ENCODE data around the gene CBX1. TPM values are rescaled to one million over a fixed set of nuclear protein-coding genes. Genes with fewer than 3 reads are reported as not detected.

CBX1 gene
- polyA plus RNA-seq, 1 donor (not counting 4 experiments of a cell fraction or from before 2014, with no cell fraction given), result 42.3 TPM

DNA sequence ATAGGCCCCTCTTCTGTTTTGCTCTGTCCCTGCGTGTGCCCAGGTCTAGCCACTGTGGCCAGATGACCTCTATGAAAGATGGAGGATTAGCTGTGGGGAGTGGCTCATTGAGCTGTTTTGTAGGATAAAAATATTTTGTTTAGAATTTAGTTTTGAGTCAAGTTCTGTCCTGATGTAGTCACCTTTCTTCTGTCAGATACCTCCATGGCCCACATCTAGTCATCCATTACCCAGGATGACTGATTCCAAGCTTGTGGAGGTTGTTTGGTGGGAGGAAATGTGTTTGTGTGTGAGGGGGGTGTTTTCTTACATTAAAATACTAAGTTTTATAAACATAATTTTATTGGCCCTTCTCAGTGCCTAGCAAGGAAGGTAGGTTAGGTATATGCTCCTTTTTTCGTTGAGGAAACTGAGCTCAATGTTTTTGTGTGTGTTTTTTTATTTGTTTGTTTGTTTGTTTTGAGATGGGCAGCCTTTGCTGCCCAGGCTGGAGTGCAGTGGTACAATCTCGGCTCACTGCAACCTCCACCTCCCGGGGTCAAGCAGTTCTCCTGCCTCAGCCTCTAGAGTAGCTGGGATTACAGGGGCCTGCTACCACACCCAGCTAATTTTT, 22.6 kb upstream of the CBX1 start:
- no peak for FAIRE-seq
- no peaks in the 10 kb centered on the region for H3K9me1 ChIP-seq (ENCODE audit: control insufficient read depth, extremely low read depth, insufficient read depth, low read length)
- H3K4me2 ChIP-seq (ENCODE audit: control insufficient read depth, extremely low read depth, insufficient read depth, low read depth, low read length), result no peak overlapping the region
- DNase-seq (ENCODE audit: low read depth, low spot score), result no peak
- H3K9me3 ChIP-seq (ENCODE audit: control insufficient read depth, low read depth, low read length), result no peaks in the 10 kb centered on the region
- H2AFZ ChIP-seq (ENCODE audit: control insufficient read depth, low read length), result no peak overlapping the region
- H3K4me1 ChIP-seq (ENCODE audit: control insufficient read depth, extremely low read depth, insufficient read depth, low read length), result peaks cover 18% of the 10 kb centered on the region
- H4K20me1 ChIP-seq (ENCODE audit: control insufficient read depth, extremely low read depth, insufficient read depth, low read length), result no peaks in the 10 kb centered on the region
- H3K79me2 ChIP-seq (ENCODE audit: control insufficient read depth, insufficient read depth, low read length), result no peaks in the 10 kb centered on the region
- no peak overlapping the region for H3K4me3 ChIP-seq (ENCODE audit: control insufficient read depth in 2 of 3, extremely low read depth in 1 of 3, insufficient read depth in 2 of 3, low read depth in 1 of 3, low read length in 3 of 3)
- dilution Hi-C loops (cut with MboI; ENCODE audit: extremely low pct_ligation_motif_present, low sequenced_read_pairs), result no loop called here
- H3K36me3 ChIP-seq (ENCODE audit: control insufficient read depth in 2 of 2, extremely low read depth in 1 of 2, insufficient read depth in 2 of 2, low read length in 2 of 2), result peaks cover 19 to 21% of the 10 kb centered on the region in 2 experiments
- TF ChIP-seq, protein P1, sequence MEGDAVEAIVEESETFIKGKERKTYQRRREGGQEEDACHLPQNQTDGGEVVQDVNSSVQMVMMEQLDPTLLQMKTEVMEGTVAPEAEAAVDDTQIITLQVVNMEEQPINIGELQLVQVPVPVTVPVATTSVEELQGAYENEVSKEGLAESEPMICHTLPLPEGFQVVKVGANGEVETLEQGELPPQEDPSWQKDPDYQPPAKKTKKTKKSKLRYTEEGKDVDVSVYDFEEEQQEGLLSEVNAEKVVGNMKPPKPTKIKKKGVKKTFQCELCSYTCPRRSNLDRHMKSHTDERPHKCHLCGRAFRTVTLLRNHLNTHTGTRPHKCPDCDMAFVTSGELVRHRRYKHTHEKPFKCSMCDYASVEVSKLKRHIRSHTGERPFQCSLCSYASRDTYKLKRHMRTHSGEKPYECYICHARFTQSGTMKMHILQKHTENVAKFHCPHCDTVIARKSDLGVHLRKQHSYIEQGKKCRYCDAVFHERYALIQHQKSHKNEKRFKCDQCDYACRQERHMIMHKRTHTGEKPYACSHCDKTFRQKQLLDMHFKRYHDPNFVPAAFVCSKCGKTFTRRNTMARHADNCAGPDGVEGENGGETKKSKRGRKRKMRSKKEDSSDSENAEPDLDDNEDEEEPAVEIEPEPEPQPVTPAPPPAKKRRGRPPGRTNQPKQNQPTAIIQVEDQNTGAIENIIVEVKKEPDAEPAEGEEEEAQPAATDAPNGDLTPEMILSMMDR (optimal IDR thresholded peaks at IDR 0.05 in 1 of 3, IDR thresholded peaks at IDR 0.05 in 1 of 3, conservative IDR thresholded peaks at IDR 0.05 in 1 of 3; ENCODE audit: extremely low read depth in 1 of 3, insufficient read depth in 2 of 3, low read length in 3 of 3), result no peak
- no peak for TF ChIP-seq EZH2 (IDR thresholded peaks at IDR 0.05; ENCODE audit: low read length)
- H3K27me3 ChIP-seq (ENCODE audit: control insufficient read depth, extremely low read depth, insufficient read depth, low read length), result no peaks in the 10 kb centered on the region
- no peak overlapping the region for H3K27ac ChIP-seq (ENCODE audit: control insufficient read depth, insufficient read depth, low read length)
- H3K9ac ChIP-seq (ENCODE audit: control insufficient read depth, extremely low read depth, insufficient read depth, low read length), result no peak overlapping the region

DNA sequence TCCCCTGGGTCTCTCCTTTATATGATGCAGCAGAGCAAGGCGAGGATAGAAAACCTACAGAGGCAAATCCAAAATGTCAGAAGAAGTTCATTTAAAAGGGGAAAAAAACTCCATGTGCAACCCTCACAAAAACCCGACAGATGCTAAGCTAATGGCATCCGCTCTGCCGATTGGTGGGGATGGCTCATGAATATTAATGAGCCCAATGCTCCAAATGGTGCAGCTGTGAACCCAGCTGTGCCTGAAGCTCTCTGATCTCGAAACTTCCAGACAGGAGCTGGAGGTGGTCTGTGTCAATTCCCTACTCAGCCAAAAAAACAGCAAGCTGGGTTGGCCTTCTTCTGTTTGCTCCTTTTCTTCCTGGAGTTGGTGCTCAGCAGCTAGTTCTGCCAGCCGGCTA, 21.8 kb upstream of the CBX1 start:
- H3K9ac ChIP-seq (ENCODE audit: control insufficient read depth, extremely low read depth, insufficient read depth, low read length), result no peak overlapping the region
- no peaks in the 10 kb centered on the region for H4K20me1 ChIP-seq (ENCODE audit: control insufficient read depth, extremely low read depth, insufficient read depth, low read length)
- no peak overlapping the region for H3K4me2 ChIP-seq (ENCODE audit: control insufficient read depth, extremely low read depth, insufficient read depth, low read depth, low read length)
- no peak for TF ChIP-seq EZH2 (IDR thresholded peaks at IDR 0.05; ENCODE audit: low read length)
- dilution Hi-C loops (cut with MboI; ENCODE audit: extremely low pct_ligation_motif_present, low sequenced_read_pairs), result no loop called here
- no peak overlapping the region for H2AFZ ChIP-seq (ENCODE audit: control insufficient read depth, low read length)
- no peaks in the 10 kb centered on the region for H3K9me3 ChIP-seq (ENCODE audit: control insufficient read depth, low read depth, low read length)
- peaks cover 18% of the 10 kb centered on the region for H3K4me1 ChIP-seq (ENCODE audit: control insufficient read depth, extremely low read depth, insufficient read depth, low read length)
- H3K9me1 ChIP-seq (ENCODE audit: control insufficient read depth, extremely low read depth, insufficient read depth, low read length), result no peaks in the 10 kb centered on the region
- no peak overlapping the region for H3K27ac ChIP-seq (ENCODE audit: control insufficient read depth, insufficient read depth, low read length)
- no peaks in the 10 kb centered on the region for H3K79me2 ChIP-seq (ENCODE audit: control insufficient read depth, insufficient read depth, low read length)
- peaks cover 21% of the 10 kb centered on the region in 2 experiments for H3K36me3 ChIP-seq (ENCODE audit: control insufficient read depth in 2 of 2, extremely low read depth in 1 of 2, insufficient read depth in 2 of 2, low read length in 2 of 2)
- no peak for DNase-seq (ENCODE audit: low read depth, low spot score)
- no peak for FAIRE-seq
- H3K4me3 ChIP-seq (ENCODE audit: control insufficient read depth in 2 of 3, extremely low read depth in 1 of 3, insufficient read depth in 2 of 3, low read depth in 1 of 3, low read length in 3 of 3), result no peak overlapping the region
- H3K27me3 ChIP-seq (ENCODE audit: control insufficient read depth, extremely low read depth, insufficient read depth, low read length), result no peaks in the 10 kb centered on the region

DNA sequence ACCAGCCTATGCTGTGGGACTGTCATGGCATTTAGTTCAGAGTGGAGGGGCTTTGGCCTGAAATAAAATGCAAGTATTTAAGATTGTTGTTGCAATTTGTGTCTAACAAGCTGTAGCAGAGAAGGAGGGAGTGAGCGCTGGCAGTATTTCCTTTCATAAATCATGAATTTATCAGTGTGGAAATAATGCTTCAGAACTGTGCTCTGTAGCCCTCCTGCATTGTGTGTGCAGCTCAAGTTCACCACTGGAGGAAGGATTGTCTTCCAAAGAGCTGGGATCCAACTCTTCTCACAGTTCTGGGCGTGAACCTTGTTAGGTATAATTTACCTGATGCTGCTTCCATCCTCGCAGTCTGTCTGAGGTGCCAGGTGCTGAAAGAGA, 21.4 kb upstream of the CBX1 start:
- H3K9me3 ChIP-seq (ENCODE audit: control insufficient read depth, low read depth, low read length), result no peaks in the 10 kb centered on the region
- no peaks in the 10 kb centered on the region for H3K9me1 ChIP-seq (ENCODE audit: control insufficient read depth, extremely low read depth, insufficient read depth, low read length)
- H3K9ac ChIP-seq (ENCODE audit: control insufficient read depth, extremely low read depth, insufficient read depth, low read length), result no peak overlapping the region
- peaks cover 14% of the 10 kb centered on the region for H3K4me1 ChIP-seq (ENCODE audit: control insufficient read depth, extremely low read depth, insufficient read depth, low read length)
- TF ChIP-seq, protein P1 (optimal IDR thresholded peaks at IDR 0.05 in 1 of 3, IDR thresholded peaks at IDR 0.05 in 1 of 3, conservative IDR thresholded peaks at IDR 0.05 in 1 of 3; ENCODE audit: extremely low read depth in 1 of 3, insufficient read depth in 2 of 3, low read length in 3 of 3), result no peak
- TF ChIP-seq EZH2 (IDR thresholded peaks at IDR 0.05; ENCODE audit: low read length), result no peak
- no peak for DNase-seq (ENCODE audit: low read depth, low spot score)
- no peak overlapping the region for H3K4me2 ChIP-seq (ENCODE audit: control insufficient read depth, extremely low read depth, insufficient read depth, low read depth, low read length)
- H3K27me3 ChIP-seq (ENCODE audit: control insufficient read depth, extremely low read depth, insufficient read depth, low read length), result no peaks in the 10 kb centered on the region
- no peaks in the 10 kb centered on the region for H4K20me1 ChIP-seq (ENCODE audit: control insufficient read depth, extremely low read depth, insufficient read depth, low read length)
- peaks cover 21 to 23% of the 10 kb centered on the region in 2 experiments for H3K36me3 ChIP-seq (ENCODE audit: control insufficient read depth in 2 of 2, extremely low read depth in 1 of 2, insufficient read depth in 2 of 2, low read length in 2 of 2)
- H3K27ac ChIP-seq (ENCODE audit: control insufficient read depth, insufficient read depth, low read length), result no peak overlapping the region
- dilution Hi-C loops (cut with MboI; ENCODE audit: extremely low pct_ligation_motif_present, low sequenced_read_pairs), result no loop called here
- no peak overlapping the region for H3K4me3 ChIP-seq (ENCODE audit: control insufficient read depth in 2 of 3, extremely low read depth in 1 of 3, insufficient read depth in 2 of 3, low read depth in 1 of 3, low read length in 3 of 3)
- no peaks in the 10 kb centered on the region for H3K79me2 ChIP-seq (ENCODE audit: control insufficient read depth, insufficient read depth, low read length)
- no peak for FAIRE-seq
- H2AFZ ChIP-seq (ENCODE audit: control insufficient read depth, low read length), result no peak overlapping the region
